ENCODE results near the gene DEK.

GRCh38 chr6:18240230-18240629, 24.1 kb downstream of the DEK start:
- no peak for TF ChIP-seq CTCF (IDR thresholded peaks at IDR 0.05)
- TF ChIP-seq POLR2A (IDR thresholded peaks at IDR 0.05), result no peak
